GM19193 (cell line): ENCODE results near the gene COL5A1.

ENCODE experiments used
- POLR2A ChIP-seq: IDR thresholded peaks from 4 replicates; pipeline ENCODE4 v1.6.1; 2011; ENCODE audit not compliant: insufficient read depth, insufficient read length; ENCODE audit errors: extremely low read depth

The COL5A1 gene

DNA sequence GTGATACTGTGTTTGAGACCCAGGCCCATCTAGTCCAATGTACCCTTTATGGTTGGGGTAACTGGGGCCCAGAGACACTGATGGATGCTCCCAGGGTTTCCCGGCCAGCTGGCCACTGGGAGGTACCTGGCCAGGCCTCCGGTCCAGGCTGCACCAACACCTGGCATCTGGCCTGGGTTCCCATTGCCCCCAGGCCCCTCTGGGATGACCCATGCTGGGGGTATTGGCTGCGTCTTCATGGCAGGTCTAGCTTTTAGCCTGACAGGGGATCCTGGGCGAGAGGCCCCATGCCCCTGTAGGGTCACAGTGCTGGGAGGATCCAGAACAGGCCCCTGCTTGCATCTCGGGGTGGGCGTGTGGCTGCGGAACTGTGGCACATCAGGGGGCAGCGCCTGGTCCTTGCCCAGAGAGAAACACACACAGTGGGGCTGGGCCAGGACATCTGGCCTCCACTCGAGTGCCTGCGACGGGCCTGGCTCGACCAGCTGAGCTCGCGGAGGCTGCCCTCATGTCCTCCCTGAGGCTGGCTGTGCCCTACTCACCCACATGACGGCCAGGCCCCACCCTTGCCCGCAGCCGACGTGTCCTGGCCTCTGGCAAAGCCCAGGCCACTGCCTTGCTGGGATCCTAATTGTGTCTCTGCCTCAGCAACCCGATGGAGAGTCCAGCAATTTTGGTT lies 21.5 kb upstream of the COL5A1 start:
- no peak for TF ChIP-seq POLR2A

DNA sequence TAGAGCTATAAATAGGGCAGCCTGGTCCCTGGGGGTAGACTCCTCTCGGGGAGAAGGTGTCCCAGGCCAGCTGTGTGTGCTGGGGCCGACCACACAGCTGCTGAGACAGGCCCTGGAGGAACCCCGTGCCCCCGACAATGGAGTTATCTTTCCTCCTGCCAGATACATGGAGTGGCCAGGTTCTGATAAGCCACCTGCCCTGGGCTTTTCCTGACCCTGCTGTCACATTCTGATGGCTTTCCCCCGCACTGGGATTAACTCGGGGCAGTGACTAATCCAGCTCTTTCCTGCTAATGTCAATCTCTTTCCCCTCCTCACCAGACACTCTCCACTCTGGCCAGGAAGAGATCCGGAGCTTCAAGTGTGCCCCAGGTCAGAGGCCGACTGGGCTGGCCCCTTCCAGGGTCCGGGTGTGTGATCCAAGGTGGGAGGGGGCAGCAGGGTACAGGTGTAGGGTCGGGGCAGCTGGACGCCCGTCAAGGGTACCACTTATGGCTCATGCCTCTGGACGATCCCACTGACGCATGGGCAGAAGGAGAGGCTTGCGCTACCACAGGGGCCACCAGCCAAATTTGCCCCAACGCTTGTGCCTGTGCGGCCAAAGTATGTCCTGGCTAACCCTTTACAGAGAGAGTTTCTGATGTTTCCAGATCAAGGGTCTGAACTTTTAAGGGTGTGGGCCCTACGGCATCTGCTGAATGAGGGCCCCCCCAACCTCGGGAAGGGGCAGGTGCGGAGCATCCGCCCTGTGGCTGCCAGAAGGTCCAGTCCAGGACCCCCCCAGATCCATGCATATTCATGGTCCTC lies 20.6 kb upstream of the COL5A1 start:
- no peak for TF ChIP-seq POLR2A

- no peak for TF ChIP-seq POLR2A
Observed at GRCh38 chr9:134621558-134622110, 20.0 kb upstream of the COL5A1 start.

DNA sequence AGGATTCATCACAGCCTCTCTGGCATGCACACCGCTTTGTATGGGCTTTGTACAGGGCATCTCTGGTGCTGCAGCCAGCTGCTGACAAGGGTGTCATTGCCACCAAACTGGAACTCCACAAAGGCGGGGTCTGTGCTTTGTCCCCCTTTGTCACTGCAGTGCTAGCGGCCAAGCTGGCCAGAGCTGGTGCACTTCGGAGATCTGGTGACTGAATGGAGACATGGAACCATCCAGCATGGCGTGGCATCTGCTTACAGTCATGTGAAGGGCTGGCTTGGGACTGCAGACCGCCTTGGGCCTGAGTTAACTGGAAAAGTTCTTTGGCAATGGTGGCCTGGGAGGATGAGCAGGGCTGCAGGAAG lies 18.7 kb upstream of the COL5A1 start:
- TF ChIP-seq POLR2A, result no peak

GRCh38 chr9:134623258-134624066 lies 18.1 kb upstream of the COL5A1 start:
- TF ChIP-seq POLR2A, result no peak

DNA sequence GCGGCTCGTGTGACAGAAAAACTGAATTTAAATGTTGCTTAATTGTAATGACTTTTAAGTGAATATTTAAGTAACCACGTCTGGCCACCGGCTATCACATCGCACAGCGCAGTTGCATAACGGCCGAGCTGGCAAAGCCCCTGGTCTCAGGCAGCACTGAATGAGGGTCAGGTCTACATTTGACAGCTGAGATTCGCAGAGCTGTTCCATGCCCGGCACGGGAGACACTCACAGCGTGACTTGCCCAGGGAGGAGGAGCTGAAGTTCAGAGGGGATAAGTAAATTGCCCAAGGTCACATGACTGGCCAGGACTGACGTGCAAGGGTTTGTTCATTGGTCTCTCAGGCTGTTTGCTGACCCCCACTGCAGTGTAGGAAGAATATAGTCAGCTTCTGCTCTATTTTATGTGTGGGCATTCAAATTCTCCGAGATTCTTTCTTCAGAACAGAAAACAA lies 17.4 kb upstream of the COL5A1 start:
- TF ChIP-seq POLR2A, result no peak

GRCh38 chr9:134624621-134625181 lies 16.9 kb upstream of the COL5A1 start:
- no peak for TF ChIP-seq POLR2A

GRCh38 chr9:134625361-134626068 lies 16.1 kb upstream of the COL5A1 start:
- no peak for TF ChIP-seq POLR2A

- TF ChIP-seq POLR2A, result no peak
Observed at GRCh38 chr9:134626069-134626423, 15.6 kb upstream of the COL5A1 start.

DNA sequence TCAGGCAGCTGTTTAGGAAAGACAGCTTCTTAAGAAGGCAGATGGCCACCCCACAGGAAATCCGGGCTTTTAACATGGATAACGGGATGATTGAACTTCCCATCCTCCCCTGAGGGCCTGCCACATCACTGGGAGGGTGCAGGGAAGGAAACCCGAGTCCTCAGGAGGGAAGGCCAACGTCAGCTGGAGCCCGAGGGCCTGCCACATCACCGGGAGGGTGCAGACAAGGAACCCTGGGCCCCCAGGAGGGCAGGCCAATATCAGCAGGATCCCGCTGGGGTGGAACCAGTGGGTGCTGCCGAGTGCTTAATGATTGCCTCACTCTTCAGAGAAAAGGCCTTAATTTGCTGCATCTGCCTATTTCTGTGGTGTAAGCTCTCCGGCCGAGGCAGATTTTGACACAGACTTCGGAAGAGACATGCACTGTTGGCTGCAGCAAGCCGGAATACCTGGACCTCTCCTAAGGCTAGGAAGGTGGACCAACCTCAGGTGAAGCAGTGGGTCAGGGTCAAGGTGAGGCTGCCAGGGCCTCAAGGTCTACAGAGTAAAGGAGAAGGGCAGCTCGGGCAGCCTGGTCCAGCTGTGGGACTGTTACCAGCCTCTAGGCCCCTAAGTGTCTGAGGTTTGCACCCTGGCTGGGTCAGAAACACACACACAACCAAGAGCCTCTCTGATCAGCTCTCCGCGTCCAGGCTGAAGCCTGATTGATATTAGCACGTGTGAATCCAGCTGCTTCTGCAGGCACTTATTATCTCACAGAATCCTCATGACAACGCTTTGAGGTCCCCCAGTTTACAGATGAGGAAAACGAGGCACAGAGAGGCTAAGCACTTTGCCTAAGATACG lies 14.8 kb upstream of the COL5A1 start:
- no peak for TF ChIP-seq POLR2A

- no peak for TF ChIP-seq POLR2A
Observed at GRCh38 chr9:134627417-134628353, 13.9 kb upstream of the COL5A1 start.

- no peak for TF ChIP-seq POLR2A
Observed at GRCh38 chr9:134628354-134628736, 13.3 kb upstream of the COL5A1 start.
